H1 (cell line): ENCODE data around the gene ZBTB42. TPM values are rescaled to one million over a fixed set of nuclear protein-coding genes. Genes with fewer than 3 reads are reported as not detected.

Source experiments
- CHD7 ChIP-seq: fragments of 300-600 bp; sonication (generic); IDR thresholded peaks from 2 replicates; pipeline ENCODE4 v1.7.1; 2012; ENCODE audit warnings: low read length, moderate library complexity, mild to moderate bottlenecking, inconsistent platforms; ENCODE audit not compliant: insufficient replicate concordance
- HDAC2 ChIP-seq, 2 experiments: fragments of 300-600 bp in 1 of 2; sonication (generic) in 1 of 2; IDR thresholded peaks; 2 replicates each; pipeline ENCODE4 v1.6.1; 2011 to 2012; ENCODE audit warnings: low read depth in 2 of 2, low read length in 2 of 2, mild to moderate bottlenecking in 2 of 2, moderate library complexity in 2 of 2, borderline replicate concordance in 1 of 2, inconsistent platforms in 1 of 2
- KDM5A ChIP-seq: fragments of 200-600 bp; IDR thresholded peaks from 2 replicates; pipeline ENCODE4 v1.7.1; 2012; ENCODE audit warnings: mild to moderate bottlenecking, low read length, inconsistent platforms, mixed read lengths
- RNF2 ChIP-seq: fragments of 200-900, 300-1000 bp; sonication (generic); IDR thresholded peaks from 2 replicates; pipeline ENCODE4 v1.7.1; 2016; ENCODE audit warnings: borderline replicate concordance, low read depth, mild to moderate bottlenecking, antibody characterized with exemption, low read length; ENCODE audit not compliant: poor library complexity, severe bottlenecking; ENCODE audit errors: missing control alignments
- SRF ChIP-seq: IDR thresholded peaks from 2 replicates; pipeline ENCODE4 v1.6.1; 2011; ENCODE audit warnings: mild to moderate bottlenecking, low read depth, low read length, moderate library complexity
- polyA plus RNA-seq, 7 experiments: library from polyadenylated mRNA; depleted of rRNA in 3 of 7; stranded (reverse) in 5 of 7; unstranded in 2 of 7; fragments of >200 nt in 5 of 7; fragments of 200-250 nt in 2 of 7; gene quantifications; 1 replicate in 5 of 7; 2 replicates in 1 of 7; 4 replicates in 1 of 7; pipeline versions ENCODE4 v1.2.1 to v1.2.3, GENCODE V29; 2011 to 2013; ENCODE audit warnings: missing spikeins in 2 of 7, mixed read lengths in 2 of 7
- total RNA-seq: library from RNA; stranded (reverse); fragmentation: NEBNext Ultra II Directional; extraction: Animal tissue kit (Norgen Biotek cat#: 25700); gene quantifications from 2 replicates; pipeline ENCODE4 v1.2.1, GENCODE V29; 2021
- TF ChIP-seq, protein P1 (sequence below): IDR thresholded peaks from 2 replicates; pipeline ENCODE4 v1.6.1; 2012; ENCODE audit warnings: low read length, inconsistent platforms

Gene ZBTB42
- total and polyA plus RNA-seq, 2 of the 8 experiments (the other 6 are each of a cell fraction or from before 2014, with no cell fraction given), result 2.8 to 3.1 TPM

DNA sequence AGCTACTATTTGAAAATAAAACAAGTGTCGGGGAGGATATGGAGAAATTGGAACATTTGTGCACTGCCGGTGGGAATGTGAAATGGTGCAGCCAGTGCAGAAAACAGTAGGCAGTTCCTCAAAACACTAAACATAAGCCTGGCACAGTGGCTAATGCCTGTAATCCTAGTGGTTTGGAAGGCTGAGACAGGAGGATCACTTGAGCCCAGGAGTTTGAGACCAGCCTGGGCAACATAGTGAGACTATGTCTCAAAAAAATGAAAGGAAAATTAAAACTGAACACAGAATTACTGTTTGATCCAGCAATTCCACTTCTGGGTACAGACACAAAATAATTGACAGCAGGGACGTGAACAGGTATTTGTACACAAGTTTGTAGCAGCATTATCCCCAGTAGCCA lies 35.4 kb upstream of the ZBTB42 start (continued):
- no peak for TF ChIP-seq CHD7
- no peak for TF ChIP-seq HDAC2 (IDR thresholded peaks at IDR 0.05; ENCODE audit: borderline replicate concordance in 1 of 2, low read depth in 2 of 2, low read length in 2 of 2)
- TF ChIP-seq, protein P1, sequence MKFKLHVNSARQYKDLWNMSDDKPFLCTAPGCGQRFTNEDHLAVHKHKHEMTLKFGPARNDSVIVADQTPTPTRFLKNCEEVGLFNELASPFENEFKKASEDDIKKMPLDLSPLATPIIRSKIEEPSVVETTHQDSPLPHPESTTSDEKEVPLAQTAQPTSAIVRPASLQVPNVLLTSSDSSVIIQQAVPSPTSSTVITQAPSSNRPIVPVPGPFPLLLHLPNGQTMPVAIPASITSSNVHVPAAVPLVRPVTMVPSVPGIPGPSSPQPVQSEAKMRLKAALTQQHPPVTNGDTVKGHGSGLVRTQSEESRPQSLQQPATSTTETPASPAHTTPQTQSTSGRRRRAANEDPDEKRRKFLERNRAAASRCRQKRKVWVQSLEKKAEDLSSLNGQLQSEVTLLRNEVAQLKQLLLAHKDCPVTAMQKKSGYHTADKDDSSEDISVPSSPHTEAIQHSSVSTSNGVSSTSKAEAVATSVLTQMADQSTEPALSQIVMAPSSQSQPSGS, result no peak
- TF ChIP-seq RNF2, result no peak
- no peak for TF ChIP-seq KDM5A
- TF ChIP-seq SRF, result no peak
